Loucy (cell line): ENCODE results near the gene SEPTIN2.

Experiments
- CTCF ChIP-seq: fragments of 200-600 bp; sonication (generic); conservative IDR thresholded peaks from 2 replicates; pipeline ENCODE4 v1.5.1; 2014; ENCODE audit warnings: mild to moderate bottlenecking, antibody characterized with exemption, low read length
- EZH2phosphoT487 ChIP-seq: fragments of 200-600 bp; IDR thresholded peaks from 2 replicates; pipeline ENCODE4 v1.6.1; 2018; ENCODE audit warnings: antibody characterized with exemption, mild to moderate bottlenecking, moderate library complexity, borderline replicate concordance

- no peak for TF ChIP-seq CTCF
- TF ChIP-seq EZH2phosphoT487: no peak
Observed at GRCh38 chr2:241393524-241394196, 77.9 kb downstream of the SEPTIN2 start.
